GM21786 (cell line): ENCODE measurements around the gene TPO.
"Not testable (repeated sequence)": the region's sequence is repeated elsewhere in the genome, so short reads cannot be mapped to it uniquely, and the experiment has no call there.

ENCODE experiments used
- ATAC-seq: cut with Tn5 transposase; IDR thresholded peaks from one replicate; pipeline ENCODE4 v1.9.1; 2021; ENCODE audit not compliant: unreplicated experiment

The TPO gene

GRCh38 chr2:1482253-1482675 is 69.0 kb downstream of the TPO start:
- ATAC-seq, result no peak

GRCh38 chr2:1482981-1483380 is 69.7 kb downstream of the TPO start:
- no peak for ATAC-seq

GRCh38 chr2:1483551-1483950 is 70.3 kb downstream of the TPO start:
- ATAC-seq, result no peak

DNA sequence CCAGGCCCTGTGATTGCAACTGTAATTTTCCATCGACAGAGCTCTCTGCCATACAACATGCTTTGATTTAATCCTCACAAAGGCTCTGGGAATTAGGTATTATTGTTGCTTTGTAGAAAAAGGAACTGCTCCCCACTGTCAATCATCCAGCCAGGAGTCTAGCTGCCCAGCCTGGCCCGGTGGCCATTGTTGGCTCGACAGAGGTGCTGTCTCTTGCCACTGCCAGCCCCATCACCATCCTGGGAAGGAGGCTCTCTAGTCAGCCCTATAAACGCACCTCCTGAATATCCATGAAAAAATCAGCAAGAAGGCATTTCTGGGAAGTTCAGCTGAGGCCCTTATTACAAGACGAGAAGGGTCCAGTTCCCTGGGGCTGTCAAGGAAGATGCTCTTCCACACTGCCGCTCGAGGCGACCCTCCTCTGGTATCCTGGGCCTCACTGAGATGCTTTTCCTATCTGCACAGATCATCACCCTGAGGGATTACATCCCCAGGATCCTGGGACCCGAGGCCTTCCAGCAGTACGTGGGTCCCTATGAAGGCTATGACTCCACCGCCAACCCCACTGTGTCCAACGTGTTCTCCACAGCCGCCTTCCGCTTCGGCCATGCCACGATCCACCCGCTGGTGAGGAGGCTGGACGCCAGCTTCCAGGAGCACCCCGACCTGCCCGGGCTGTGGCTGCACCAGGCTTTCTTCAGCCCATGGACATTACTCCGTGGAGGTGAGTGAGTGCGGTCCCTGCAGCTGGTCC is 71.0 kb downstream of the TPO start:
- no peak for ATAC-seq

- ATAC-seq, result no peak
These were observed 73.4 kb downstream of the TPO start for GRCh38 chr2:1486670-1487069.

- ATAC-seq, result no peak
These were observed 74.5 kb downstream of the TPO start for GRCh38 chr2:1487758-1488157.

DNA sequence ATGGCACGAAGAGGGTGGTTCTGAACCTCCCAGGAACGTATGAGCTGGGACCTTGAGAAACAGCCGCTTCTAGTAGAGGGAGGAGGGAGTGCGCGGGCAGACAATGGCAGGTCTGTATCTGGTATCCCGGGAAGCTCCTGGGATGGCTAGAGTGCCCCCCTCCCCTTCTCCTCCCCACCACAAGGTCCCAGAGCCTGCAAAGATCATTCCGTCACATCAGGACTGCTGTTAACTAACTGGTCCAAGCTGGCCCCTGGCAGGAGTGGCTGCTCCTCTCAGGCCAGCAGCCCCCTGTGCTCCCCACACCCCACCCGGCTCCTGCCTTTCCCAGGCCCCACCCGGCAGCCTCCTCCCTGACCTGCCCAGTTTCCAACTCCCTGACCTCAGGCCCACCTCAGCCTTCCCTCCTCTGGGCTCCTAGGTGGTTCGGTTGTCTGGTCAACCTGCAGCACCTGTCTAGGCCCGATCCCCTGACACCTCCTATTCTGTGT is 75.0 kb downstream of the TPO start:
- ATAC-seq, result no peak

DNA sequence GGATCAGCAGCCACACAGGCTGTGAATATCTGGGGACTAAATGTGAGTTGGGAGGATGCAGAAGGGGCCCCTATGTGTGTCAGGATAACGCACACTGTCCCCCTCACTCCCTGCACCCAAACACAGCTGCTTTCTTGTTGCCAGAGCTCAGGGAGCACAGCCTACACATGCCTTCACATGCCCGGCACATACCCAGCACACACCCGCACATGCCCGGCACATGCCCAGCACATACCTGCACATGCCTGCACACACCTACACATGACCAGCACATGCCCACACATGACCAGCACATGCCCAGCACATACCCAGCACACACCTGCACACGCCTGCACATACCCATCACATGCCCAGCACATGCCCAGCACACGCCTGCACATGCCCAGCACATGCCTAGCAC is 75.6 kb downstream of the TPO start:
- no peak for ATAC-seq

DNA sequence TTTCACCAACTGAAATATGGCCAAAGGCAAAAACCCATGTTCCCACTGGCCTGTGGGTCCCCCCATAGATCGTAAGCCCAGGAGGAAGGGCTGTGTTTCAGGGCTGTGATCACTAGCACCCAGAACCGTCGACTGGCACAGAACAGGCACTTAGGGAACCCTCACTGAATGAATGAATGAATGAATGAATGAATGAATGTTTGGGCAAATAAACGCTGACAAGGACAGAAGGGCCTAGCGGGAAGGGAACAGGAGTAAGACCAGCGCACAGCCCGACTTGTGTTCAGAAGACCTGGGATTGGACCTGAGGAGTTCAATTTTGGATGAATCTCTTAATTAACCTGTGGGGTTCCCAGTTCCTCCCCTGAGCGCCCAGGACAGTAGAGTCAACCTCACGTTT is 76.2 kb downstream of the TPO start:
- no peak for ATAC-seq

GRCh38 chr2:1490381-1490780 is 77.1 kb downstream of the TPO start:
- not testable (repeated sequence) for ATAC-seq

DNA sequence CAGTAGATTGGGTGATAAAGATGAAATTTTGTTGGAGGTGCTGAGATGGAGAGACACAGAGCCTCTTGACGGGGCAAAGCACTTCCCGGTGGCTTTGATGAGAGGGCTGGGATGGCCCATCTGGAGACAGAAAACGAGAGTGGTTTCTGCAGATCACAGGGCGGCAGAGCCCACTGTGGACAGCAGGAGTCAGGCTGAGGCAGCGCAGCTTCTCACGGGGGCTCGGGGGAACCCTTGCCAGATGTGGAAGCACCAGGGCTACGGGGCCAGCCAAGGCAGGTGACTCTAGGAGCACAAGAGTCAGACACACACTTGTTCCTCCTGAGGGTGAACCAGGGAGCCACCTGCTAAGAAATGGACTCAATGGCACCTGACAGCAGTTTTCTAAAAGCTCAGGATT is 78.5 kb downstream of the TPO start:
- no peak for ATAC-seq

GRCh38 chr2:1492231-1492630 is 79.0 kb downstream of the TPO start:
- not testable (repeated sequence) for ATAC-seq

DNA sequence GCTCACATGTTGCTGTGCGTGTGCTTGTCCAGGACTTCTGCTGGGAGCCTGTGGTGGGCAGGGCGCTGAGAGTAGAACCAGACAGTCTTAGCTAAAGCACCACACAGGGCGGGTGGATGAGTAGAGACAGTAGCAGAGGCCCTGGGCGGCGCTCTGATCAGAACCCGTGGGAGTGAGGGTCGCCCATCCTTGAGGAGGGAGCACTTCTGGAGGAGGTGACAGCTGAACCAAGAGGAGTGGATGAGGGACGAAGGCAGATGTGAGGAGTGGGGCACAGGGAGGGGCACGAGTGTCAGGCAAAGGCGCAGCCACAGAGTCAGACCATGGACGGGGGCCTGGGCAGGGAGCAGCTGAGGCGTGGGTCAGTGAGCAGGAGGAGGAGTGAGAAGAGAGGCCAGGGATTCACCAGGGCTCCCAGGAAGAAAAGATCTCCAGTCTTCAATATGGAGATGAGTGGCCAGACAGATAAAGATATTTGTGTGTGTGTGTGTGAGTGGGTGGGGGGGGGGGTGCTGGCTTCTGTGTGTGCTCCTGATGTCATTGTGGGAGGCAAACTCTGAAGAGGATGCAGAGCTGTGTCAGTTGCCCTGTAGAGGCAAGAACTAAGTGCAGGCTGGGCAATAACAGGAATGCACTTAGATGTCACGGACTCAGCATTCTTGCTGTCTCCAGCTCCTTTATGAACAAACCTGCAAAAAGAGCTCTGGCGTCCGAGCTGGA is 79.6 kb downstream of the TPO start:
- no peak for ATAC-seq

DNA sequence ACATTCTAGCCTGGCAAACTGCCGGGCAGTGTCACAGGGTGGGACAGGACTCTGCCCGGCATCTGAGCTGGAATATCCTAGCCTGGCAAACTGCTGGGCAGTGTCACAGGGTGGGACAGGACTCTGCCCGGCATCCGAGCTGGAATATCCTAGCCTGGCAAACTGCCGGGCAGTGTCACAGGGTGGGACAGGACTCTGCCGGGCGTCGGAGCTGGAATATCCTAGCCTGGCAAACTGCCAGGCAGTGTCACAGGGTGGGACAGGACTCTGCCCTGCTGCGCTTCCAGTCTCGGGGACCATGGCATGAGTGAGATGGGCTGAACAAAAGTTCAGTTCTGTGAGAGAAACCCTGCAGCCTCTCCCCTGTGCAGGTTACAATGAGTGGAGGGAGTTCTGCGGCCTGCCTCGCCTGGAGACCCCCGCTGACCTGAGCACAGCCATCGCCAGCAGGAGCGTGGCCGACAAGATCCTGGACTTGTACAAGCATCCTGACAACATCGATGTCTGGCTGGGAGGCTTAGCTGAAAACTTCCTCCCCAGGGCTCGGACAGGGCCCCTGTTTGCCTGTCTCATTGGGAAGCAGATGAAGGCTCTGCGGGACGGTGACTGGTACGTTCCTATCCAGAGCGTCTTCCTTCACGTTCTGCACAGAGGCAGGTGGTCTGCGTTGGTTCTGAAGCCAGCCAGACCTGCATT is 80.3 kb downstream of the TPO start:
- ATAC-seq, result no peak

- ATAC-seq, result no peak
These were observed 81.0 kb downstream of the TPO start for GRCh38 chr2:1494257-1494656.

- no peak for ATAC-seq
These were observed 81.6 kb downstream of the TPO start for GRCh38 chr2:1494906-1495305.

- ATAC-seq, result no peak
These were observed 82.6 kb downstream of the TPO start for GRCh38 chr2:1495676-1496358.

DNA sequence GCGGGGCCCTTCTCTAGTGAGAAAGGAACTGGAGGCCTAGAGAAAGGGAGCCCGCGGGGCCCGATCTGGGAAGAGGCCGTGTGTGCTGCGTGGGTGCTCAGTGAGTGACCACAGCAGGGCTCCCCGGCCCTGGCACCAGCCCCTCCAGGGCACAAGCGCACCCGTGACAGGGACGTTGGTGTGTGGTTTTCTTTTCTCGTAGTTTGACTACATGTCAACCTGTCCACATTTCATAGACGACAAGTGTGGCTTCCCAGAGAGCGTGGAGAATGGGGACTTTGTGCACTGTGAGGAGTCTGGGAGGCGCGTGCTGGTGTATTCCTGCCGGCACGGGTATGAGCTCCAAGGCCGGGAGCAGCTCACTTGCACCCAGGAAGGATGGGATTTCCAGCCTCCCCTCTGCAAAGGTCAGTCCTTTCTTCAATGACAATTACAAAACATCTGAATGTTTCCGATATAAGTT is 83.1 kb downstream of the TPO start:
- ATAC-seq, result no peak

DNA sequence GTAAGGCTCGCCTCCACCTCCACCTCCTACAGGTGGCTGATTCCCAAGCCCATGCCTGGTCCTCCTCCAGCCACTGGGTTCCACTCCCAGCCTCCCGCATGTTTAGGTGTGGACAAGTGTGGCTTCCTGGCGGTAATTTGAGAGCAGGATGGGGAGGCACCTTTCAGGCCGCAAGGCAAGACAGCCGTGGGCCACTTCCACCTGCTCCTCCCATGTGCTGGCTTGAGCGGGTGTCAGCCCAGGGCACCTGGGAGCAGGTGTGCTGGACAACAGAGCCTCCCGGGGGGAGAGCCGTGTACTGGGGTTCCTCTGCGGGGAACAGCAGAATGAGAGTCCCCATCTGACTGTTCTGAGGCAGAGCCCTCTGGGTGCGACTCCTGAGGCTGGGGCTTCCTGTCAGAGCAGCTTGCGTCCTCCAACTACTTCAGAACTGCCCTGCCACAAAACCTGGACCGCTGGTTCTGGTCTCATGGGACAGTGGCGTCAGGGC is 83.9 kb downstream of the TPO start:
- no peak for ATAC-seq

DNA sequence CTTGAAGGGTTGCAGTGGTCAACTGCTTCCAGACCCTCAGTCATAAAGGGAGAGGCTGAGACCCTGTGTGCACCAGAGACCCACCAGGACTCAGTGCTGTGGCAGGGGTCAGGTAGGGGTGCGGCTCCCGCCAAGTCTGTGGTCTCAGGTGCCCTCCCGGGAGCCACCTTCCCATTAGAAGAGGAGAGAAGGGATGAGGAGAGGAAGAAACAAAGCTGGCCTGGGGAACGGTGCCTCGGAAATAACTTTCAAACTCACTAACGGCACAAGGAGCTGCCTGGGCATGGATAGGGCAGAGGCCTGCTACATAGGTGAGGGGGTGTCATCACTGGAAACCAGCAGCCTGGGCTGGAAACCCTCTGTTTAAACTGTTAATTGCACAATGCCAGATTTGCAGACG is 84.9 kb downstream of the TPO start:
- no peak for ATAC-seq
